Breast epithelium (tissue), 3 donors: Measurements from ENCODE around the gene DDT.
"Not testable (repeated sequence)": the region's sequence is repeated elsewhere in the genome, so short reads cannot be mapped to it uniquely, and the experiment has no call there.

ENCODE experiments used
- CTCF ChIP-seq, 3 donors: fragments of 450-650 bp; IDR thresholded peaks; one replicate each; pipeline ENCODE4 v1.5.1; 2016 to 2017; ENCODE audit warnings: antibody characterized with exemption in 3 of 3, mild to moderate bottlenecking in 3 of 3, moderate library complexity in 3 of 3
- POLR2AphosphoS5 ChIP-seq, 3 donors: sonication (generic); formaldehyde crosslinking; IDR thresholded peaks; one replicate each; pipeline ENCODE4 v1.6.1; 2017; ENCODE audit warnings: antibody characterized with exemption in 3 of 3

GRCh38 chr22:23966094-23966493 is 8.1 kb downstream of the DDT start:
- not testable (repeated sequence) for TF ChIP-seq CTCF, POLR2AphosphoS5 (IDR thresholded peaks at IDR 0.05)
